Liver (tissue), 9 donors: ENCODE data around the gene ELOVL4. TPM values are rescaled to one million over a fixed set of nuclear protein-coding genes. Genes with fewer than 3 reads are reported as not detected.

Experiments used
- DNase-seq: peaks from one replicate; pipeline ENCODE4 v3.0.0-alpha.2; 2017; ENCODE audit warnings: low spot score
- H3K27ac ChIP-seq, 2 donors: one replicate each; pipeline ENCODE4 v1.7.0; 2013; ENCODE audit warnings: inconsistent platforms in 2 of 2, low read length in 2 of 2, control low read depth in 1 of 2, low read depth in 1 of 2, mild to moderate bottlenecking in 1 of 2
- H3K27me3 ChIP-seq, 4 donors: one replicate each; pipeline versions ENCODE4 v1.6.1 to v1.7.0; 2013; ENCODE audit warnings: low read length in 3 of 4, inconsistent platforms in 1 of 4, mild to moderate bottlenecking in 1 of 4, moderate library complexity in 1 of 4; ENCODE audit not compliant: control insufficient read depth in 4 of 4, insufficient read depth in 4 of 4
- H3K36me3 ChIP-seq, 4 donors: one replicate each; pipeline versions ENCODE4 v1.6.1 to v1.7.0; 2013; ENCODE audit warnings: low read length in 3 of 4, mild to moderate bottlenecking in 3 of 4, low read depth in 1 of 4, moderate library complexity in 1 of 4; ENCODE audit not compliant: control insufficient read depth in 4 of 4, insufficient read depth in 3 of 4
- H3K4me1 ChIP-seq, 4 donors: one replicate each; pipeline versions ENCODE4 v1.6.1 to v1.7.0; 2013; ENCODE audit warnings: low read length in 3 of 4, mild to moderate bottlenecking in 3 of 4, moderate library complexity in 1 of 4; ENCODE audit not compliant: control insufficient read depth in 4 of 4, insufficient read depth in 4 of 4
- H3K4me3 ChIP-seq, 3 donors: one replicate each; pipeline versions ENCODE4 v1.6.1 to v1.7.0; 2013; ENCODE audit warnings: low read length in 3 of 3, control low read depth in 1 of 3, low read depth in 1 of 3, mild to moderate bottlenecking in 1 of 3
- H3K9ac ChIP-seq, 2 donors: one replicate each; pipeline ENCODE4 v1.7.0; 2013; ENCODE audit warnings: low read length in 2 of 2, mild to moderate bottlenecking in 2 of 2, moderate library complexity in 2 of 2, control low read depth in 1 of 2, low read depth in 1 of 2
- H3K9me3 ChIP-seq, 4 donors: one replicate each; pipeline versions ENCODE4 v1.6.1 to v1.7.0; 2013; ENCODE audit warnings: low read length in 3 of 4; ENCODE audit not compliant: control insufficient read depth in 4 of 4
- CTCF ChIP-seq: fragments of 150-350 bp; IDR thresholded peaks from 2 replicates; pipeline ENCODE4 v1.5.1; 2017; ENCODE audit warnings: improper control_type of control experiment, low read depth, low read length; ENCODE audit not compliant: missing input control
- EGR1 ChIP-seq, 2 donors: IDR thresholded peaks; 2 replicates each; pipeline ENCODE4 v1.6.1; 2016 to 2018; ENCODE audit warnings: antibody characterized with exemption in 2 of 2, low read depth in 2 of 2
- FOXA1 ChIP-seq: IDR thresholded peaks from 2 replicates; pipeline ENCODE4 v1.6.1; 2016; ENCODE audit warnings: antibody characterized with exemption
- FOXA2 ChIP-seq: IDR thresholded peaks from 2 replicates; pipeline ENCODE4 v1.6.1; 2016; ENCODE audit warnings: antibody characterized with exemption
- GABPA ChIP-seq, 2 donors: IDR thresholded peaks in 1 of 2; conservative IDR thresholded peaks in 1 of 2; 2 replicates each; pipeline ENCODE4 v1.6.1; 2016; ENCODE audit warnings: antibody characterized with exemption in 2 of 2, mild to moderate bottlenecking in 1 of 2, moderate library complexity in 1 of 2
- HNF4G ChIP-seq: IDR thresholded peaks from 2 replicates; pipeline ENCODE4 v1.6.1; 2016; ENCODE audit warnings: antibody characterized with exemption
- JUND ChIP-seq, 2 donors: IDR thresholded peaks; 2 replicates each; pipeline ENCODE4 v1.6.1; 2016; ENCODE audit warnings: antibody characterized with exemption in 2 of 2
- NR2F2 ChIP-seq: IDR thresholded peaks from 2 replicates; pipeline ENCODE4 v1.6.1; 2016; ENCODE audit warnings: antibody characterized with exemption
- RAD21 ChIP-seq, 2 donors: IDR thresholded peaks; 2 replicates each; pipeline ENCODE4 v1.6.1; 2016; ENCODE audit warnings: antibody characterized with exemption in 2 of 2, mild to moderate bottlenecking in 2 of 2
- RXRA ChIP-seq, 2 donors: IDR thresholded peaks; 2 replicates each; pipeline ENCODE4 v1.6.1; 2017 to 2018; ENCODE audit warnings: antibody characterized with exemption in 2 of 2, mild to moderate bottlenecking in 1 of 2
- SP1 ChIP-seq: IDR thresholded peaks from 2 replicates; pipeline ENCODE4 v1.6.1; 2018; ENCODE audit warnings: antibody characterized with exemption, mild to moderate bottlenecking
- YY1 ChIP-seq: IDR thresholded peaks from 2 replicates; pipeline ENCODE4 v1.6.1; 2016; ENCODE audit warnings: antibody characterized with exemption, mild to moderate bottlenecking
- ZBTB33 ChIP-seq: IDR thresholded peaks from 2 replicates; pipeline ENCODE4 v1.6.1; 2016; ENCODE audit warnings: antibody characterized with exemption
- WGBS: extraction: QIAGEN DNeasy Blood & Tissue Kit; methylation state at CpG from one replicate; pipeline ENCODE4 v1.1.7; 2013; 5-methylcytosine and 5-hydroxymethylcytosine counted together
- polyA plus RNA-seq, 2 donors: library from polyadenylated mRNA; stranded (reverse) in 1 of 2; unstranded in 1 of 2; fragments of 200-250 nt in 1 of 2; fragments of >200 nt in 1 of 2; fragmentation: Nextera tagmentation in 1 of 2; extraction: Ambion mirVana in 1 of 2; gene quantifications; one replicate each; pipeline versions ENCODE4 v1.2.1 to v1.2.3, GENCODE V29; 2013 to 2015
- total RNA-seq, 2 donors: library from RNA; depleted of rRNA; stranded (reverse); fragments of >200 nt; gene quantifications; one replicate each; pipeline ENCODE4 v1.2.3, GENCODE V29; 2014
- TF ChIP-seq, protein P1 (sequence below): IDR thresholded peaks from 2 replicates; pipeline ENCODE4 v1.6.1; 2016; ENCODE audit warnings: antibody characterized with exemption, mild to moderate bottlenecking
- TF ChIP-seq, protein P2 (sequence below): IDR thresholded peaks from 2 replicates; pipeline ENCODE4 v1.6.1; 2016; ENCODE audit warnings: antibody characterized with exemption
- donor health status: healthy.
- donor health status: healthy.
- donor health status: healthy.
- donor health status: healthy.
- donor health status: healthy.

ELOVL4 gene
- total and polyA plus RNA-seq, 4 donors = 0.07 to 2.1 (median 0.09) TPM; not detected in 1

DNA sequence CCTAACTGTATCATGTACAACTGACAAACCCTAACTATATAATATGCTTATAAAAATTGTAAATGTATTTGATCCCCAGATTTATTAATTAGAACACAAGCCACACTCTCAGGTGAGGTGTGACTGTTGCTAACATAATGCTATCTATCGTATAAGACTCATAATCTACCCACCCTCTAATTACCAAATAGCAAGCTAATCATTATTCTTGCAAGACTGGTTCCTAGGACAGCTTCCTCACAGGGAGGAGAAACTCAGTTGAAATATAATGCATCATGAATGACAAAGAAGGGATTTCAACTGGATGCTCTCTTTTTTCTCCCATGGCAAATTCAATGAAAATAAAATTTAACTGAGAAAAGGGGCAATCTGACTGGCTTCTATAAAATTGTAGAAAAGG is 35.4 kb downstream of the ELOVL4 start:
- WGBS = 76% methylated on average over 1 of the region's 1 CpG
- no peaks in the 10 kb centered on the region for H3K9me3 ChIP-seq
- no peak for DNase-seq
- TF ChIP-seq CTCF (no peak), FOXA2 (no peak), NR2F2 (no peak), RAD21 (IDR thresholded peaks at IDR 0.05) (no peak), HNF4G (no peak), YY1 (no peak), SP1 (no peak), FOXA1 (no peak)
- TF ChIP-seq, protein P1, sequence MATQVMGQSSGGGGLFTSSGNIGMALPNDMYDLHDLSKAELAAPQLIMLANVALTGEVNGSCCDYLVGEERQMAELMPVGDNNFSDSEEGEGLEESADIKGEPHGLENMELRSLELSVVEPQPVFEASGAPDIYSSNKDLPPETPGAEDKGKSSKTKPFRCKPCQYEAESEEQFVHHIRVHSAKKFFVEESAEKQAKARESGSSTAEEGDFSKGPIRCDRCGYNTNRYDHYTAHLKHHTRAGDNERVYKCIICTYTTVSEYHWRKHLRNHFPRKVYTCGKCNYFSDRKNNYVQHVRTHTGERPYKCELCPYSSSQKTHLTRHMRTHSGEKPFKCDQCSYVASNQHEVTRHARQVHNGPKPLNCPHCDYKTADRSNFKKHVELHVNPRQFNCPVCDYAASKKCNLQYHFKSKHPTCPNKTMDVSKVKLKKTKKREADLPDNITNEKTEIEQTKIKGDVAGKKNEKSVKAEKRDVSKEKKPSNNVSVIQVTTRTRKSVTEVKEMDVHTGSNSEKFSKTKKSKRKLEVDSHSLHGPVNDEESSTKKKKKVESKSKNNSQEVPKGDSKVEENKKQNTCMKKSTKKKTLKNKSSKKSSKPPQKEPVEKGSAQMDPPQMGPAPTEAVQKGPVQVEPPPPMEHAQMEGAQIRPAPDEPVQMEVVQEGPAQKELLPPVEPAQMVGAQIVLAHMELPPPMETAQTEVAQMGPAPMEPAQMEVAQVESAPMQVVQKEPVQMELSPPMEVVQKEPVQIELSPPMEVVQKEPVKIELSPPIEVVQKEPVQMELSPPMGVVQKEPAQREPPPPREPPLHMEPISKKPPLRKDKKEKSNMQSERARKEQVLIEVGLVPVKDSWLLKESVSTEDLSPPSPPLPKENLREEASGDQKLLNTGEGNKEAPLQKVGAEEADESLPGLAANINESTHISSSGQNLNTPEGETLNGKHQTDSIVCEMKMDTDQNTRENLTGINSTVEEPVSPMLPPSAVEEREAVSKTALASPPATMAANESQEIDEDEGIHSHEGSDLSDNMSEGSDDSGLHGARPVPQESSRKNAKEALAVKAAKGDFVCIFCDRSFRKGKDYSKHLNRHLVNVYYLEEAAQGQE = no peak
- no peaks in the 10 kb centered on the region for H3K4me1 ChIP-seq
- no peak overlapping the region for H3K9ac ChIP-seq
- H3K4me3 ChIP-seq = no peak overlapping the region
- H3K27me3 ChIP-seq = no peaks in the 10 kb centered on the region
- H3K36me3 ChIP-seq = no peaks in the 10 kb centered on the region
- H3K27ac ChIP-seq = no peak overlapping the region

- 91% methylated on average over 3 of the region's 3 CpGs for WGBS
- no peak for TF ChIP-seq GABPA (IDR thresholded peaks at IDR 0.05 in 1 of 2, conservative IDR thresholded peaks at IDR 0.05 in 1 of 2)
- TF ChIP-seq, protein P2, sequence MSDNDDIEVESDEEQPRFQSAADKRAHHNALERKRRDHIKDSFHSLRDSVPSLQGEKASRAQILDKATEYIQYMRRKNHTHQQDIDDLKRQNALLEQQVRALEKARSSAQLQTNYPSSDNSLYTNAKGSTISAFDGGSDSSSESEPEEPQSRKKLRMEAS = no peak
- no peak for TF ChIP-seq ZBTB33
- no peak for TF ChIP-seq RXRA (IDR thresholded peaks at IDR 0.05)
- TF ChIP-seq RAD21 (IDR thresholded peaks at IDR 0.05) = no peak
- TF ChIP-seq NR2F2 = no peak
- TF ChIP-seq, protein P1 = no peak
- no peak for TF ChIP-seq EGR1 (IDR thresholded peaks at IDR 0.05; ENCODE audit: low read depth in 2 of 2)
- TF ChIP-seq JUND (IDR thresholded peaks at IDR 0.05) = no peak
- no peak for TF ChIP-seq FOXA1
- TF ChIP-seq YY1 = no peak
- Histone ChIP-seq H3K4me1 (no peaks in the 10 kb centered on the region), H3K27ac (no peak overlapping the region), H3K4me3 (no peak overlapping the region), H3K36me3 (no peaks in the 10 kb centered on the region), H3K27me3 (no peaks in the 10 kb centered on the region), H3K9me3 (no peaks in the 10 kb centered on the region), H3K9ac (no peak overlapping the region)
- no peak for DNase-seq
Measured at GRCh38 chr6:79909517-79909916, 37.8 kb downstream of the ELOVL4 start.
